ENCODE data around the gene NSMF. TPM values are rescaled to one million over a fixed set of nuclear protein-coding genes. Genes with fewer than 3 reads are reported as not detected.

Gene NSMF
- total and polyA plus RNA-seq, 12 donors: 5.3 to 29.3 (median 10.9) TPM

- no peak for ATAC-seq
- H3K27me3 ChIP-seq: no peaks in the 10 kb centered on the region
- H3K4me3 ChIP-seq: no peak overlapping the region
- intact Hi-C loops (cut with DNase I): no loop called here
- peaks cover 0 to 23% (median 0%) of the 10 kb centered on the region in 9 donors for H3K36me3 ChIP-seq
- DNase-seq: no peak
- no peak for TF ChIP-seq CTCF (IDR thresholded peaks at IDR 0.05)
- no peaks in the 10 kb centered on the region for H3K4me1 ChIP-seq
- H3K27ac ChIP-seq: no peak overlapping the region
- WGBS, 2 donors: 87 to 88% methylated on average over 3 of the region's 3 CpGs
- H3K9me3 ChIP-seq: peaks cover 0 to 26% (median 7%) of the 10 kb centered on the region in 11 donors
Measured at GRCh38 chr9:137475666-137476065, 16.5 kb upstream of the NSMF start.

DNA sequence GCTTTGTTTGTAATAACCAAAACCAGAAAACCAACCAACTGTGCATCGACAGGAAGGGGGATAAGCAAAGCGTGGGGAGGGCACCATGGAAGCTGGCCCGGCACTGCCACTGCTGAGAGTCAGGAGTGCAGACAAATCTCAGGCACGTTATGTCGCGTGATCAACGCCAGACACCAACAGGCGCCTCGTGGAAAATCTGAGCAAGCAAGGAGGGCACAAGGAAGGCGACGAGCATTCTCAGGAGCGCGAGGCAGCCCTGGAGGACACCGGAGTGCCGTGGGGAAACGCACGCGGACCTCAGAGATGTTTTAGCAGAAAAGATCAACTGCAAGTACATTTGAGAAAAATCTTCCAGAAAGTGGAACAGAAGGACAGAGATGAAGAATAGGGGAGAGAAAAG, 15.1 kb upstream of the NSMF start:
- H3K4me1 ChIP-seq: no peaks in the 10 kb centered on the region
- ATAC-seq (no peak), DNase-seq (no peak)
- intact Hi-C loops (cut with DNase I): loop anchor here in 1 of 10 donors (5.0 kb wide), 1 partner anchor 163 kb away; no protein-coding TSS in a partner anchor
- H3K27me3 ChIP-seq: no peaks in the 10 kb centered on the region
- peaks cover 0 to 17% (median 0%) of the 10 kb centered on the region in 9 donors for H3K36me3 ChIP-seq
- no peak for TF ChIP-seq CTCF (IDR thresholded peaks at IDR 0.05)
- H3K27ac ChIP-seq: no peak overlapping the region
- H3K4me3 ChIP-seq: no peak overlapping the region
- 93 to 96% methylated on average over 18 of the region's 18 CpGs for WGBS, 2 donors
- peaks cover 0 to 26% (median 7%) of the 10 kb centered on the region in 11 donors for H3K9me3 ChIP-seq

- ATAC-seq (no peak), DNase-seq (no peak)
- no peak overlapping the region for H3K27ac ChIP-seq
- H3K27me3 ChIP-seq: no peaks in the 10 kb centered on the region
- intact Hi-C loops (cut with DNase I): loop anchor here in 1 of 10 donors (5.0 kb wide), 1 partner anchor 167 kb away; no protein-coding TSS in a partner anchor
- H3K4me3 ChIP-seq: no peak overlapping the region
- H3K36me3 ChIP-seq: peaks cover 0 to 4% (median 0%) of the 10 kb centered on the region in 9 donors
- 73 to 85% methylated on average over 7 of the region's 7 CpGs for WGBS, 2 donors
- TF ChIP-seq CTCF (IDR thresholded peaks at IDR 0.05): no peak
- no peaks in the 10 kb centered on the region for H3K4me1 ChIP-seq
- peaks cover 0 to 17% (median 7%) of the 10 kb centered on the region in 11 donors for H3K9me3 ChIP-seq
Measured at GRCh38 chr9:137470785-137471184, 11.7 kb upstream of the NSMF start.

- H3K36me3 ChIP-seq: peaks cover 0 to 2% (median 0%) of the 10 kb centered on the region in 9 donors
- WGBS, 2 donors: 96 to 99% methylated on average over 7 of the region's 7 CpGs
- no peaks in the 10 kb centered on the region for H3K9me3 ChIP-seq
- intact Hi-C loops (cut with DNase I): no loop called here
- no peak for ATAC-seq
- H3K4me3 ChIP-seq: no peak overlapping the region
- DNase-seq: no peak
- peaks cover 0 to under 1% (median 0%) of the 10 kb centered on the region in 7 donors for H3K27me3 ChIP-seq
- TF ChIP-seq CTCF (IDR thresholded peaks at IDR 0.05): no peak
- no peak overlapping the region for H3K27ac ChIP-seq
- H3K4me1 ChIP-seq: no peaks in the 10 kb centered on the region
Measured at GRCh38 chr9:137467896-137468295, 8.8 kb upstream of the NSMF start.
